ENCODE results near the gene SLCO1B1. TPM values are rescaled to one million over a fixed set of nuclear protein-coding genes. Genes with fewer than 3 reads are reported as not detected.
"Not testable (repeated sequence)": the region's sequence is repeated elsewhere in the genome, so short reads cannot be mapped to it uniquely, and the experiment has no call there.

Gene SLCO1B1
- total RNA-seq, 4 donors from 2014 or later = not detected

DNA sequence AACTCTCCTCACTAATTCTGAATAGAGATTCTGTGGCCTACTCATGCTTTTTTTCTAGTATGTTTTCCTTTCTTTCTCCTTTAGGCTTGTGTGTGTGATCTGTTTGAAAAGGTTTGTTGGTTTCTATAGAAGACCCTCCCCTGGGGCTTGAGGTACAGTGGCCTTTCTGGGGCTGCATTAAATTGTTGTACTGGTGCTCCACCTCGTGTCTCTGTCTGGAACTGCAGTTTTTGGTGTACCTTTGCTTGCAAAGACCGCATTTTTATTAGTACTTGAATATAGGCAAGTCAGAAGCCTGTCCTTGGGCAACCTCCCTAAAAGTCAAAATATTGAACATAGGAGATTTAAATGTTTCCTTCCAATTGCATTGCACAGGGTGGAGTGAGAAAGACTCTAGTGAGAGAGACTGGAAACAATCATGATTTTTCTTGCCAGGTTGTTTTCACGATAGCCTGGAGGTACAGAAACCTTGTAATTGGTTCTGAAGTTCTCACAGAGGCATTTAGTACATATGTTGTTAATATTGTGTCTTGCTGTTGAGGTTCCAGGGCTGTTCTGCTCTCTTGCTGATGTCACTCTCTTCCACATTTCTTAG lies 39.0 kb downstream of the SLCO1B1 start:
- TF ChIP-seq, protein P1, sequence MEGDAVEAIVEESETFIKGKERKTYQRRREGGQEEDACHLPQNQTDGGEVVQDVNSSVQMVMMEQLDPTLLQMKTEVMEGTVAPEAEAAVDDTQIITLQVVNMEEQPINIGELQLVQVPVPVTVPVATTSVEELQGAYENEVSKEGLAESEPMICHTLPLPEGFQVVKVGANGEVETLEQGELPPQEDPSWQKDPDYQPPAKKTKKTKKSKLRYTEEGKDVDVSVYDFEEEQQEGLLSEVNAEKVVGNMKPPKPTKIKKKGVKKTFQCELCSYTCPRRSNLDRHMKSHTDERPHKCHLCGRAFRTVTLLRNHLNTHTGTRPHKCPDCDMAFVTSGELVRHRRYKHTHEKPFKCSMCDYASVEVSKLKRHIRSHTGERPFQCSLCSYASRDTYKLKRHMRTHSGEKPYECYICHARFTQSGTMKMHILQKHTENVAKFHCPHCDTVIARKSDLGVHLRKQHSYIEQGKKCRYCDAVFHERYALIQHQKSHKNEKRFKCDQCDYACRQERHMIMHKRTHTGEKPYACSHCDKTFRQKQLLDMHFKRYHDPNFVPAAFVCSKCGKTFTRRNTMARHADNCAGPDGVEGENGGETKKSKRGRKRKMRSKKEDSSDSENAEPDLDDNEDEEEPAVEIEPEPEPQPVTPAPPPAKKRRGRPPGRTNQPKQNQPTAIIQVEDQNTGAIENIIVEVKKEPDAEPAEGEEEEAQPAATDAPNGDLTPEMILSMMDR (IDR thresholded peaks at IDR 0.05) = peak in 1 of 3 donors; percentile 23
- ATAC-seq (ENCODE audit: low FRiP score) = no peak

GRCh38 chr12:21172079-21172478 lies 41.1 kb downstream of the SLCO1B1 start:
- ATAC-seq (ENCODE audit: low FRiP score) = no peak
- no peak for DNase-seq (ENCODE audit: low spot score)
- TF ChIP-seq, protein P1 (IDR thresholded peaks at IDR 0.05) = no peak

More for the DNA sequence above, 39.0 kb downstream of the SLCO1B1 start:
- peak; percentile 23 for DNase-seq (ENCODE audit: low spot score)

- no peak for DNase-seq (ENCODE audit: low spot score)
- ATAC-seq (ENCODE audit: low FRiP score) = no peak
- TF ChIP-seq, protein P1 (IDR thresholded peaks at IDR 0.05) = no peak
These were observed 52.8 kb downstream of the SLCO1B1 start for GRCh38 chr12:21183721-21184275.

- ATAC-seq (ENCODE audit: low FRiP score) = no peak
- DNase-seq (ENCODE audit: low spot score) = no peak
- TF ChIP-seq, protein P1 (IDR thresholded peaks at IDR 0.05) = no peak
These were observed 59.0 kb downstream of the SLCO1B1 start for GRCh38 chr12:21190016-21190415.

DNA sequence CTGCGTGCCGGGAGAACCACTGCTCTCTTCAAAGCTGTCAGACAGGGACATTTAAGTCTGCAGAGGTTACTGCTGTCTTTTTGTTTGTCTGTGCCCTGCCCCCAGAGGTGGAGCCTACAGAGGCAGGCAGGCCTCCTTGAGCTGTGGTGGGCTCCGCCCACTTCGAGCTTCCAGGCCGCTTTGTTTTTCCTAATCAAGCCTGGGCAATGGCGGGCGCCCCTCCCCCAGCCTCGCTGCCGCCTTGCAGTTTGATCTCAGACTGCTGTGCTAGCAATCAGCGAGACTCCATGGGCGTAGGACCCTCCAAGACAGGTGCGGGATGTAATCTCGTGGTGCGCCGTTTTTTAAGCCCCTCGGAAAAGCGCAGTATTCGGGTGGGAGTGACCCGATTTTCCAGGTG lies 83.4 kb downstream of the SLCO1B1 start:
- DNase-seq (ENCODE audit: low spot score); ATAC-seq (ENCODE audit: low FRiP score): not testable (repeated sequence)

- DNase-seq (ENCODE audit: low spot score) (no peak), ATAC-seq (ENCODE audit: low FRiP score) (no peak)
- TF ChIP-seq, protein P1 (IDR thresholded peaks at IDR 0.05) = no peak
These were observed 88.2 kb downstream of the SLCO1B1 start for GRCh38 chr12:21219206-21219605.

DNA sequence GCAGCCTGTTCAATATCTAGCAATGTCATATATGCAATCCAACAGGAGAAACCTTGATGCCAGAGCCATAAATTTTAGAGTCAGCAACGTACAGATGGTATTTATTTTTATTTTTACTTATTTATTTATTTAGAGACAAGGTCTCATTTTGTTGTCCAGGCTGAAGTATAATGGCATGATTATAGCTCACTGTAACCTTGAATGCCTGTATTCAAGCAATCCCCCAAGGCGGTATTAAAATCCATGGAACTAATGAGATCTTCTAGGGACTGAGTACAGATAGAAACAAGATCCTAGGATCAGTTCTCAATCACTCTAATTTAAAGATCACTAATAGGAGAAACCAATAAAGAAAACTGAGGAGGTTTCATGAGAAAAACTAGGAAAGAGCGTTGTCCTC lies 89.3 kb downstream of the SLCO1B1 start:
- TF ChIP-seq, protein P1 (IDR thresholded peaks at IDR 0.05) = no peak

More for the DNA sequence above, 89.3 kb downstream of the SLCO1B1 start:
- DNase-seq (ENCODE audit: low spot score) (no peak), ATAC-seq (ENCODE audit: low FRiP score) (no peak)

All from omental fat pad (tissue), 4 donors.